DND-41 (cell line): ENCODE measurements around the gene LY86.

ENCODE experiments used
- ATAC-seq: fragments of 200-7000 bp; cut with Tn5 transposase; 3 replicates; pipeline ENCODE4 v1.9.1; 2021; ENCODE audit warnings: low read depth; ENCODE audit not compliant: insufficient read depth
- DNase-seq: peaks from one replicate; pipeline ENCODE4 v3.0.0-alpha.2; 2020
- H2AFZ ChIP-seq: 2 replicates; pipeline ENCODE4 v1.6.0; 2012; ENCODE audit warnings: low read depth, low read length
- H3K27ac ChIP-seq: 2 replicates; pipeline ENCODE4 v1.5.1; 2012; ENCODE audit warnings: low read length, inconsistent platforms
- H3K27me3 ChIP-seq: fragments of 200-600 bp; sonication (generic); 2 replicates; pipeline ENCODE4 v1.6.0; 2012; ENCODE audit warnings: low read length, mild to moderate bottlenecking, inconsistent platforms; ENCODE audit not compliant: insufficient read depth, poor library complexity
- H3K36me3 ChIP-seq: 2 replicates; pipeline ENCODE4 v1.5.1; 2012; ENCODE audit warnings: low read length, inconsistent platforms; ENCODE audit not compliant: insufficient read depth
- H3K4me1 ChIP-seq: 2 replicates; pipeline ENCODE4 v1.5.1; 2012; ENCODE audit warnings: mild to moderate bottlenecking, low read length; ENCODE audit not compliant: insufficient read depth
- H3K4me2 ChIP-seq: 2 replicates; pipeline ENCODE4 v1.6.0; 2012; ENCODE audit warnings: mild to moderate bottlenecking, moderate library complexity, low read length, inconsistent platforms; ENCODE audit not compliant: insufficient read depth
- H3K4me3 ChIP-seq, 2 experiments: fragments of 200-600 bp in 1 of 2; shearing (Covaris generic) in 1 of 2; 2 replicates each; pipeline ENCODE4 v1.5.1; 2012 to 2016; ENCODE audit warnings: inconsistent platforms in 2 of 2, low read length in 2 of 2, mild to moderate bottlenecking in 2 of 2, low read depth in 1 of 2, moderate library complexity in 1 of 2
- H3K79me2 ChIP-seq: 2 replicates; pipeline ENCODE4 v1.6.0; 2012; ENCODE audit warnings: low read length, inconsistent platforms; ENCODE audit not compliant: insufficient read depth
- H3K9ac ChIP-seq: 2 replicates; pipeline ENCODE4 v1.6.0; 2012; ENCODE audit warnings: low read depth, mild to moderate bottlenecking, inconsistent platforms, low read length, moderate library complexity
- H3K9me3 ChIP-seq: 2 replicates; pipeline ENCODE4 v1.5.1; 2012; ENCODE audit warnings: low read length, moderate library complexity, mild to moderate bottlenecking, inconsistent platforms; ENCODE audit not compliant: insufficient read depth, severe bottlenecking
- H4K20me1 ChIP-seq: 2 replicates; pipeline ENCODE4 v1.6.0; 2012; ENCODE audit warnings: low read length; ENCODE audit not compliant: insufficient read depth
- EZH2 ChIP-seq: IDR thresholded peaks from 3 replicates; pipeline ENCODE4 v1.6.1; 2012; ENCODE audit warnings: borderline replicate concordance, low read depth, mild to moderate bottlenecking, moderate library complexity, low read length, inconsistent platforms; ENCODE audit not compliant: severe bottlenecking
- TF ChIP-seq, protein P1 (sequence below): IDR thresholded peaks from 2 replicates; pipeline ENCODE4 v1.5.1; 2012; ENCODE audit warnings: borderline replicate concordance, low read length, moderate library complexity, mild to moderate bottlenecking; ENCODE audit not compliant: poor library complexity, severe bottlenecking; ENCODE audit errors: extremely low read depth

LY86 gene

DNA sequence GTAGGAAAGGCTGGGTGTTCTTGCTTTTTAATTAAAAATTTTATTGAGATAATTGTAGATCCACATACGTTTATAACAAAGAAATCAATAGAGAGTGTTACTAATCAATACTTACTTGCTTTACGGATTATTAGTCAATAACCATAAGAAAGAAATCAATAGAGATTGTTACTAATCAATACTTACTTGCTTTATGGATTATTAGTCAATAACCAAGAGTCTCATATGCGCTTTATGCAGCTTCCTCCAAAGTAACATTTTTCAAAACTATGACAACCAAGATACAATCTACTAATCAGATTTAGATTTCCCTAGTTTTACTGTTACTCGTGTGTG, 31.0 kb upstream of the LY86 start:
- ATAC-seq: no peak
- Histone ChIP-seq H3K4me1 (no peaks in the 10 kb centered on the region; the same call in 1 of the 2 replicates), H3K27me3 (no peaks in the 10 kb centered on the region), H4K20me1 (no peaks in the 10 kb centered on the region), H3K79me2 (no peaks in the 10 kb centered on the region), H3K4me2 (no peak overlapping the region), H3K9ac (no peak overlapping the region), H3K27ac (no peak overlapping the region), H3K9me3 (no peaks in the 10 kb centered on the region), H2AFZ (no peak overlapping the region), H3K36me3 (no peaks in the 10 kb centered on the region), H3K4me3 (no peak overlapping the region)
- TF ChIP-seq, protein P1, sequence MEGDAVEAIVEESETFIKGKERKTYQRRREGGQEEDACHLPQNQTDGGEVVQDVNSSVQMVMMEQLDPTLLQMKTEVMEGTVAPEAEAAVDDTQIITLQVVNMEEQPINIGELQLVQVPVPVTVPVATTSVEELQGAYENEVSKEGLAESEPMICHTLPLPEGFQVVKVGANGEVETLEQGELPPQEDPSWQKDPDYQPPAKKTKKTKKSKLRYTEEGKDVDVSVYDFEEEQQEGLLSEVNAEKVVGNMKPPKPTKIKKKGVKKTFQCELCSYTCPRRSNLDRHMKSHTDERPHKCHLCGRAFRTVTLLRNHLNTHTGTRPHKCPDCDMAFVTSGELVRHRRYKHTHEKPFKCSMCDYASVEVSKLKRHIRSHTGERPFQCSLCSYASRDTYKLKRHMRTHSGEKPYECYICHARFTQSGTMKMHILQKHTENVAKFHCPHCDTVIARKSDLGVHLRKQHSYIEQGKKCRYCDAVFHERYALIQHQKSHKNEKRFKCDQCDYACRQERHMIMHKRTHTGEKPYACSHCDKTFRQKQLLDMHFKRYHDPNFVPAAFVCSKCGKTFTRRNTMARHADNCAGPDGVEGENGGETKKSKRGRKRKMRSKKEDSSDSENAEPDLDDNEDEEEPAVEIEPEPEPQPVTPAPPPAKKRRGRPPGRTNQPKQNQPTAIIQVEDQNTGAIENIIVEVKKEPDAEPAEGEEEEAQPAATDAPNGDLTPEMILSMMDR: no peak
- TF ChIP-seq EZH2: no peak
- DNase-seq: no peak

DNA sequence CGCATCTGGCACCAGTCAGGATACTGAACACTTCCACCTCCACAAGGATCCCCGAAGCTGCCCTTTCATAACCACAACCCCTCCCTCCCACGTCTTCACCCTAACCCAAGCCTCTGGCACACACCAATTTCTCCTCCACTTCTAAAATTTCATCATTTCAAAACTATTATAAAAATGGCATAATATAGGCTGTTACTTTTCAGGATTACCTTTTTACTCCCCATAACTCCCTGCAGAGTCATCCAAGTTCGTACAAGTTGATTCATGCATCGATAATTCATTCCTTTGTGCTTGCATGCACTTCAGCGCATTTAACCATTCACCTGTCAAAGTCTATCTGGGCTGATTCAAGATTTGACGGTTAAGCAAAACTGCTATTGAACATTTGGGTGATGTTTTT, 30.6 kb upstream of the LY86 start:
- TF ChIP-seq, protein P1: no peak
- no peak for TF ChIP-seq EZH2
- no peaks in the 10 kb centered on the region for H3K27me3 ChIP-seq
- no peaks in the 10 kb centered on the region; the same call in 1 of the 2 replicates for H3K4me1 ChIP-seq
- no peaks in the 10 kb centered on the region for H3K9me3 ChIP-seq
- H3K9ac ChIP-seq: no peak overlapping the region
- H3K36me3 ChIP-seq: no peaks in the 10 kb centered on the region
- DNase-seq (no peak), ATAC-seq (no peak)
- no peak overlapping the region for H2AFZ ChIP-seq
- H3K4me3 ChIP-seq: no peak overlapping the region
- no peaks in the 10 kb centered on the region for H3K79me2 ChIP-seq
- H4K20me1 ChIP-seq: no peaks in the 10 kb centered on the region
- H3K27ac ChIP-seq: no peak overlapping the region
- H3K4me2 ChIP-seq: no peak overlapping the region

DNA sequence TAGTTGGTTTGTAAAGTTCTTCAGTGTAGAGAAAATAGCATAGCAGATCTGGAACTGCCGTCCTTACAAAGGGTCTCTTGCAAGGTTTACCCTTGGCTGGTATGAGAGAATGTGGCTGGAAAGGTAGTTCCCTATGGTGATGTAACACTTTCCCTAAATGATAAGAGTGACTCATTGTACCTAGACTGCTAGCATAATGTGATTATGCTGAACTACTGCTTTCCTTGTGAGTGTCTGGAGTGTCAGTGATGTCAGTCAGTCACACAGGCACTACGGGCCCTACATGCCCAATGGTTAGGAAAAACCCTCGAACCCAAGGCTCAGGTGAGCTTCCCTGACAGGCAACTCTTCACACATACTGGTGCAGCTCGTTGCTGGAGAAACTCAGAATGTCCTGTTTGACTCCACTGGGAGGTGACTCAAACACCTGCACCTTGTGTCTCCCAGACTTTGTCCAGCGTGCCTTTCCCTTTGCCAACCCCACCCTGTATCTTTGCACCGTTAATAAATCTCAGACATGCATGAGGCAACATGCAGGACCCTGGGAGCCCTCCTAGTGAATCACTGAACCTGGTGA, 28.4 kb upstream of the LY86 start:
- Histone ChIP-seq H3K27me3 (no peaks in the 10 kb centered on the region), H3K4me3 (no peak overlapping the region), H3K27ac (no peak overlapping the region), H3K9ac (no peak overlapping the region), H3K4me2 (no peak overlapping the region), H3K4me1 (no peaks in the 10 kb centered on the region; the same call in 1 of the 2 replicates), H4K20me1 (no peaks in the 10 kb centered on the region), H3K9me3 (no peaks in the 10 kb centered on the region), H2AFZ (no peak overlapping the region), H3K36me3 (no peaks in the 10 kb centered on the region), H3K79me2 (no peaks in the 10 kb centered on the region)
- ATAC-seq: no peak
- DNase-seq: no peak
- no peak for TF ChIP-seq EZH2
- TF ChIP-seq, protein P1: no peak

DNA sequence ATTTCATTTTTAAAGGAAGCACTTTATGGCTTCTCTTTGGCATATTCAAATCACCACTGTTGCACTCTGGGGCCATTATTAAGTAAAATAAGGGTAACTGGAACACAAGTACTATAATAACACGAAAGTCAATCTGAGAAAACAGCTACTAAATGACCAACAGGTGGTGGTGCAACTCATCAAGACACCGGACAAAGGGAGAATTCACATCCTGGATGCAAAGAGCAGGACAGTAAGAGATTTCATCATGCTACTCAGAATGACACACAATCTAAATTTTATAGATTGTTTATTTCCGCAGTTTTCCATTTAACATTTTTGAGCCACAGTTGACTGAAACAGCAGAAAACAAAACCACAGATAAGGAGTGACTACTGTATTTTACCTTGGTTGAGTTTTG, 27.6 kb upstream of the LY86 start:
- no peak overlapping the region for H3K9ac ChIP-seq
- DNase-seq (no peak), ATAC-seq (no peak)
- H4K20me1 ChIP-seq: no peaks in the 10 kb centered on the region
- H2AFZ ChIP-seq: no peak overlapping the region
- TF ChIP-seq, protein P1: no peak
- no peak for TF ChIP-seq EZH2
- H3K4me2 ChIP-seq: no peak overlapping the region
- H3K4me3 ChIP-seq: no peak overlapping the region
- no peaks in the 10 kb centered on the region; the same call in 1 of the 2 replicates for H3K4me1 ChIP-seq
- H3K9me3 ChIP-seq: no peaks in the 10 kb centered on the region
- H3K27ac ChIP-seq: no peak overlapping the region
- no peaks in the 10 kb centered on the region for H3K36me3 ChIP-seq
- no peaks in the 10 kb centered on the region for H3K79me2 ChIP-seq
- no peaks in the 10 kb centered on the region for H3K27me3 ChIP-seq
